GM12872 (cell line): ENCODE measurements around the gene PHC3.

Source experiments
- CTCF ChIP-seq: IDR thresholded peaks from 3 replicates; pipeline ENCODE4 v1.5.1; 2011; ENCODE audit warnings: low read depth, mild to moderate bottlenecking, low read length, moderate library complexity; ENCODE audit not compliant: insufficient read depth

PHC3 gene

DNA sequence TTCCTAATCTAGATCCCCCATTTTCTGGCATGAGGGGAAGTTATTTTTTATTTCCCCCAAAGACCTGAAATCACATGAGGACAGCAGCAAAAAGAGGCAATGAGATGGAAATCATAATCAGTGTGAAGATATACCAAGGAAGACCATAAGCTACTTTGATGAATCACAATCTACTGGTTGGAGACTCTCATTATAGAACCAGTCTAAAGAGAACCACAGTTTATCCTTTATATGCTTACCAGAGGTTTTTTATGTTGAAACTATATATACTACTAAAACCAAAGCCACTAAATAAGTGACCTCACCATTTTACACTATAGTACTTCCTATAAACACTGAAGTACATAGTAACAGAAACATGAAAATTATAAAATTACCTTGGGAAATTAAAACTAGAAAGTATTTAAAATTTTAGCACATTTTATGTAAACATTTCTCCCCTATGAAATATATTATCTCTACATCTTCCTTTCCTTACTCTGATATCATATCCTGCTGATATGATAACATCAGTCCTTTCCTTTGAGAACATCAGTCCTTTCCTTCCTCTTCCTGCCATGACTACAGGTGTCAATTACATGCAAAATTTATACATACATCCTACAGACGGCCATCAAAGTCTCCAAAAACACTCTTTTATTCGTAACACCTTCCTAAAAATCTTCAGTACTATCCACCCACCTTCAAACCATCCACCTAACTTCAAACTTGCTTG lies 71.8 kb downstream of the PHC3 start:
- TF ChIP-seq CTCF, result no peak

DNA sequence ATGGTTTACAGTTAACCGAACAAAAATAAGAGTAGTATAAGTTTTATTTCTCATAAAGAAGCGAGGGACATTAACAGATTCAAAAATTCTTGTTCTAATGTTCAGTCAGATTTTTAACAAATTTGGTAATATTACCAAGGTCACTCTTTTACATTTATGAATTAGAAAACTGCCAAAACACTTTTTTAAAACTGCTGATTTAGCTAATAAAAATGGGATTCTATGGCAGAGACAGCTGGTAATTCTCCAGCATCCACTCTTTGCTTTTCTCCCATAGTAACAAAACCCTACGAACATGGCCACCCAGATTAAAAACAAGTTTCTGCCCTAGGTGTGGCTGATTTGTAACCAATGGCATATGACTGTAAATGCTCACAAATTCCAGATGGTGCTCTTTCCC lies 72.6 kb downstream of the PHC3 start:
- TF ChIP-seq CTCF, result no peak

- no peak for TF ChIP-seq CTCF
Measured at GRCh38 chr3:170107941-170108340, 73.6 kb downstream of the PHC3 start.

GRCh38 chr3:170102431-170102830 lies 79.1 kb downstream of the PHC3 start:
- no peak for TF ChIP-seq CTCF

DNA sequence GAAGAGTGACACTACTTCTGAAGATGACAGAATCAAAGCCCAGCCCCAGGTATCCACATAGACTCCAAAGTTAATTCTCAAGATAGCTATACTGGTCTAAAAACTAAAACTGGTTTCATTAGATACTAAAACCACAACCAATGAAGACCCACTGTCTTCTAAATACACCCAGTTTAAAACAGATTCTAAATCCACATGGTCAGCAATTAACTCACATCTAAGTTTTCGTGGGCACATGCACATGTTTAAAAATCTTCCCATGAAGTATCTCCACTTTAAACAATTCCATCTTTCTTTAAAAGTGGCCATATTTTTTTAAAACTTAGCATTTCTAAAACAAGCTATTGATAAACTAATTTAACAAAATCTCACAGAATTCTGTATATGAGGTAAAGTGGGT lies 80.6 kb downstream of the PHC3 start:
- no peak for TF ChIP-seq CTCF

GRCh38 chr3:170098753-170099152 lies 82.8 kb downstream of the PHC3 start:
- no peak for TF ChIP-seq CTCF

DNA sequence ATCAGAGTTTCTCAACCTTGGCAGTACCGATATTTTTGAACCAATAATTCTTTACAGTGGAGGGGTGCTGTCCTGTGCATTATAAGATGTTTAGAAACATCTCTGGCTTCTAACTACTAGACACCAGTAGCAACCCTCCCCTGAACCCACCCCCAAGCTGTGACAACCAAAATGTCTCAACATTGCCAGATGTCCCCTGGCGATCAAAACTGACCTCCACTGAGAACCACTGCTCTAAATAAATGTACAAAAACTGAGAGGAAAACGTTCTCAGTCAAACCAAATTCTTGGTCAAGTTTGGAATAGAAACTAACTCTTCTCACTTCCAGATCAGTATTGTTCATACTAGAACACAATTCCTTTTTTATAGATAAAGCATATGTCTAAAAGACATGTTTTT lies 85.2 kb downstream of the PHC3 start:
- TF ChIP-seq CTCF, result no peak
